Measurements from ENCODE around the gene CA5A. TPM values are rescaled to one million over a fixed set of nuclear protein-coding genes. Genes with fewer than 3 reads are reported as not detected.
A peak's percentile ranks its signal among the peaks of the same experiment; 100 is the strongest.
"Not testable (repeated sequence)": the region's sequence is repeated elsewhere in the genome, so short reads cannot be mapped to it uniquely, and the experiment has no call there.

Gene CA5A
- total RNA-seq, 1 experiment from 2014 or later: not detected

DNA sequence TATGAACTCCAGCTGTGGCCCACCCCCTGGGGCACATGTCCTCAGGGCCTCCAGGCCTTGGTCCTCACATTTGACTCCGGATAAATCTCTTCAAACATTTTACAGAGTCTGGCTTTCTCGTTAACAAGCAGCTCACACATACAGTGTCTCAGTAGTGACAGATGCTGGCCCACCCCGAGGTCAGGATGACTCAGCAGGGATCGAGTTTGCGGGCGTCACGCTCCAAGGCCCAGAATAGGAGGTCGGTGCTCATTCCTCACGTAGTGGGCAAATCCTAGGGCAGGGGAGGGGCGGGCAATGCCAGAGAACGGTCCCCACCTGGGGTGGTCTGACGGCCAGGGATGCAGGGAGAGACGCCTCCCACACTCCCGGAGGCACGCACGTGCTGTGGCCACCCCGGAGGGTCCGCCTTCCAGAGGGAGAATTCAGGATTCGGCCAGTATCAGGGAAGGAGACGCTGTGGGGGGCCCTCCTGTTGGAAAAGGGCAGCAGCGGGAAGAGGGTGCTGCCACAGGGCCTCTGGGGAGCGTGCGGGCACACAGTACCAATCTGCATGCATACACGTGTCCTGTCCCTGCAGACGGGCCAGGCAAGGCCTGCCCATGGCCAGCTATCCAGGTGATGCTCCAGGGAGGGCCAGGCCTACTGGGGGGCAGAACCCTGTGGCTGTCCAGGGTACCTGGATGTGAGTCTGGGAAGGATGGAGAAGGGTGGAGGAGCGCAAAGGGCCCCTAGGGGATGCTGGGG lies 75.6 kb downstream of the CA5A start:
- H3K4me3 Mint-ChIP-seq (ENCODE audit: low read depth, unreplicated experiment): peak overlapping the region; percentile 54
- BruUV-seq (replicated peaks): no TSS peak

DNA sequence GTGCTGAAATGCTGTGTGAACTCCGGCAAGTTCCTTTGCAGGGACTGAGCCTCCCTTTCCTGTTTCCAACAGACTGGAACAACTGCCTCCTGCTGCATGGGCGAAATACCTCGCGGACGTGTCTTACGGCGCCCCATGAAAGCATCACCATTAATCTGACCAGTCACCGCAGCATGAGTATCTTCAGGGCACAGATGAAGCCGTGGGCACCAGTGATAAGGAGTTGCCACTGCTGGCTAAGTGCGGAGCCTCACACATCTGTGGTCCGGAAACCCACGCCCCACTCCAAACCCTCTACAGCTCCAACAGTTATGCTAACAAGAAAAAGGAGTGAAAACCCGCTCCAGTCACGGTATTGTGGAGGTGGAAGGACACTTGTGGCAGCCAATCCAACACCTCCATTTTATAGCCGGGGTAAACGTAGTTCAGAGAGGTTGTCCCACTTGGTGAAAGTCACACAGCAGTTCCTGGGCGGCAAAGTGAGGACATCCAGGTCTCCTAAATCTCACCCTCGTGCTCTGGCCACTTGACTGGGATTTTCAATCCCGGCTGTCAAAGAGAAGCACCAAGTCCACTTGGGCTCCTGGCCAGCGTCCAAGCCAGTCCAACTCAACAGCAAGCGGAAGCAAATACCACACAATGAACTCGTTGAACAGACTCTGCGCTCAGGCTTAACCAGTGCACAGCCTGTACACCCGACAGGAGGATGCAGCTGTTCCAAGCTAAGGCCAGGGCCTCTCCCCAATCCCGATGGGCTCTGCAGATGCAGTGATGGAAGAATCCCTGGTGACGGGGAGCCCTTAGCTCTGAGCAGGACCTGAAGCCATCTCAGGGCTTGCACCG lies 78.0 kb downstream of the CA5A start:
- CTCF ChIA-PET; H3K9me3 Mint-ChIP-seq (ENCODE audit: low read depth, unreplicated experiment); intact Hi-C loops (cut with micrococcal nuclease; ENCODE audit: unreplicated experiment); BruUV-seq (replicated peaks); DNase-seq; H3K27me3 Mint-ChIP-seq (ENCODE audit: unreplicated experiment): not testable (repeated sequence)
- peaks cover 98% of the 10 kb centered on the region for H3K36me3 Mint-ChIP-seq (ENCODE audit: insufficient read depth, unreplicated experiment)
- peak overlapping the region; percentile 54 for H3K4me3 Mint-ChIP-seq (ENCODE audit: low read depth, unreplicated experiment)
- H3K4me1 Mint-ChIP-seq (ENCODE audit: low read depth, unreplicated experiment): peaks cover 82% of the 10 kb centered on the region
- H3K27ac Mint-ChIP-seq (ENCODE audit: unreplicated experiment): peak overlapping the region; percentile 89

More for the DNA sequence above, 75.6 kb downstream of the CA5A start:
- peaks cover 76% of the 10 kb centered on the region for H3K4me1 Mint-ChIP-seq (ENCODE audit: low read depth, unreplicated experiment)
- peak; percentile 63 for DNase-seq
- H3K36me3 Mint-ChIP-seq (ENCODE audit: insufficient read depth, unreplicated experiment): peaks cover 98% of the 10 kb centered on the region
- peak overlapping the region; percentile 76 for H3K27ac Mint-ChIP-seq (ENCODE audit: unreplicated experiment)
- no peaks in the 10 kb centered on the region for H3K27me3 Mint-ChIP-seq (ENCODE audit: unreplicated experiment)
- no peaks in the 10 kb centered on the region for H3K9me3 Mint-ChIP-seq (ENCODE audit: low read depth, unreplicated experiment)
- intact Hi-C loops (cut with micrococcal nuclease; ENCODE audit: unreplicated experiment): no loop called here
- TF ChIP-seq, protein P1, sequence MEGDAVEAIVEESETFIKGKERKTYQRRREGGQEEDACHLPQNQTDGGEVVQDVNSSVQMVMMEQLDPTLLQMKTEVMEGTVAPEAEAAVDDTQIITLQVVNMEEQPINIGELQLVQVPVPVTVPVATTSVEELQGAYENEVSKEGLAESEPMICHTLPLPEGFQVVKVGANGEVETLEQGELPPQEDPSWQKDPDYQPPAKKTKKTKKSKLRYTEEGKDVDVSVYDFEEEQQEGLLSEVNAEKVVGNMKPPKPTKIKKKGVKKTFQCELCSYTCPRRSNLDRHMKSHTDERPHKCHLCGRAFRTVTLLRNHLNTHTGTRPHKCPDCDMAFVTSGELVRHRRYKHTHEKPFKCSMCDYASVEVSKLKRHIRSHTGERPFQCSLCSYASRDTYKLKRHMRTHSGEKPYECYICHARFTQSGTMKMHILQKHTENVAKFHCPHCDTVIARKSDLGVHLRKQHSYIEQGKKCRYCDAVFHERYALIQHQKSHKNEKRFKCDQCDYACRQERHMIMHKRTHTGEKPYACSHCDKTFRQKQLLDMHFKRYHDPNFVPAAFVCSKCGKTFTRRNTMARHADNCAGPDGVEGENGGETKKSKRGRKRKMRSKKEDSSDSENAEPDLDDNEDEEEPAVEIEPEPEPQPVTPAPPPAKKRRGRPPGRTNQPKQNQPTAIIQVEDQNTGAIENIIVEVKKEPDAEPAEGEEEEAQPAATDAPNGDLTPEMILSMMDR (IDR thresholded peaks at IDR 0.05; ENCODE audit: unreplicated experiment): no peak
- CTCF ChIA-PET: interaction anchor here (0.7 kb wide), 3 partner anchors 51 to 537 kb away, joined by 3 to 6 read pairs (median 3); no protein-coding TSS in a partner anchor

DNA sequence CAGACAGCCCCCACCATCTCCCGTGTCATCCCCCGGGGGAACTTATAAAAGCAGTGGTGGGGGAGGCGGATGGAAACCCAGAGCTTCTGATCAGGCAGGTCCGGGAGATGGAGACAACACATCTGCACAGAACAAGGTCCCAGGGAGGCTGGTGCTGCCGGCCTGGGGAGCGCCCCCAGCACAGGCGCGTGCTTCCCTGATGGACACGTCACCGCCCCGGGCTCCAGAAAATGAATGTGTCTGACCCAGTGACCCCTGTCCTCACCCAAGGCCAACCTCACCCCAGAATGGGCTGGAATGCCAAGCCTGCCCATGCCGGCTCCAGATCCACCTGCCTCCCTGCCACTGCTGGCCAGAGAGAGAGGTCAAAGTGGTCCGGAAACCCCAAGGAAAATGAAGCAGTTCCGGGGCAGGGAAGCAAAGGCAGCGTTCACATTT lies 79.5 kb downstream of the CA5A start:
- BruUV-seq (replicated peaks): no TSS peak
- CTCF ChIA-PET: interaction anchor here (0.7 to 1.0 kb wide), 3 partner anchors 10 to 78 kb away, joined by 3 to 6 read pairs (median 5); no protein-coding TSS in a partner anchor
- H3K27ac Mint-ChIP-seq (ENCODE audit: unreplicated experiment): peak overlapping the region; percentile 89
- TF ChIP-seq, protein P1 (IDR thresholded peaks at IDR 0.05; ENCODE audit: unreplicated experiment): no peak
- intact Hi-C loops (cut with micrococcal nuclease; ENCODE audit: unreplicated experiment): no loop called here
- peak; percentile 63 for DNase-seq
- H3K36me3 Mint-ChIP-seq (ENCODE audit: insufficient read depth, unreplicated experiment): peaks cover 100% of the 10 kb centered on the region
- H3K27me3 Mint-ChIP-seq (ENCODE audit: unreplicated experiment): no peaks in the 10 kb centered on the region
- H3K9me3 Mint-ChIP-seq (ENCODE audit: low read depth, unreplicated experiment): no peaks in the 10 kb centered on the region
- H3K4me1 Mint-ChIP-seq (ENCODE audit: low read depth, unreplicated experiment): peaks cover 84% of the 10 kb centered on the region
- H3K4me3 Mint-ChIP-seq (ENCODE audit: low read depth, unreplicated experiment): peak overlapping the region; percentile 54

DNA sequence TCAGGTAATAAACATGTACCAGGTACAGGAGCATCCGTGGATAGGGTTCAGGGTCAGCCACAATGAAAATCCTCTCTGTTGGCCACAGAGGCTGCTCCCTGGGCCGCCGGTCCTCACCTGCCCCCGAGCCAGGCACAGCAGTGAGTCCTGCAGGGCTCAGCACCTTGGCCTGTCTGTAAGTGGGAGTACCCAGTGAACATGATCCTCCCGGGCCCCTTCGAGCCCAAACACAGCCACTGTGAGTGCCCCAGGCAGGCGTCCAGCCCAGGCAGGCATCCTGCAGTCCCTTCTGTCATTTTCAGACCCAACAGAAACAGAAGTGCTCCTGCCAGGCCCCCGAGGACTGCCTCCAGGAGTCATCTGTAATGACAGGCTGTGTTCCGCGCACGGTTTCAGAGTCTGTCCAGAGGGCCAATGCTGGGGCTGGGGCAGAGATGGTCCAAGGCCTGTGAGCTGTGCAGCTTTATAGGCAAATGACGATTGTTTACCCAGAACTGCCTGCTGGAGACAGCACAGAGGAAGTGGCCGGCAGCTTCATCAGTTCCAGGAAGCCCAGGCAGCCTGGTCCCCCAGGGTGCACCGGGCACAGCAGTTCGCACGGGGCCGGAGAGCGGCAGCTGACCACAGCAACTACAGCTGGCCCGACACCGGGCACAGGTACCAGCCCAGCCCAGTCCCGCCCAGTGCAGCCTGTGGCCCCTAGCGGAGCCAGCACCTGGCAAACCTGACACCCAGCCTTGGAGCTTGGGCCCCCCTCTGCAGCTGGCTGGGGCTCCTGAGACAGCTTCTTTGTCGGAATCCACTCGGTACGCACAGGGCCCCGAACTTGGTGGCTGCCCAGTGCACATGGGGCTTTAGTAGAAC lies 80.2 kb downstream of the CA5A start:
- Mint-ChIP-seq H3K36me3 (ENCODE audit: insufficient read depth, unreplicated experiment) (peaks cover 100% of the 10 kb centered on the region), H3K4me3 (ENCODE audit: low read depth, unreplicated experiment) (peak overlapping the region; percentile 54), H3K27ac (ENCODE audit: unreplicated experiment) (peak overlapping the region; percentile 89), H3K9me3 (ENCODE audit: low read depth, unreplicated experiment) (no peaks in the 10 kb centered on the region), H3K27me3 (ENCODE audit: unreplicated experiment) (no peaks in the 10 kb centered on the region), H3K4me1 (ENCODE audit: low read depth, unreplicated experiment) (peaks cover 81% of the 10 kb centered on the region)
- BruUV-seq (replicated peaks): no TSS peak
- CTCF ChIA-PET: interaction anchor here (0.7 to 1.0 kb wide), 3 partner anchors 11 to 77 kb away, joined by 3 to 6 read pairs (median 5); no protein-coding TSS in a partner anchor
- DNase-seq: peak; percentile 66
- TF ChIP-seq, protein P1 (IDR thresholded peaks at IDR 0.05; ENCODE audit: unreplicated experiment): no peak
- intact Hi-C loops (cut with micrococcal nuclease; ENCODE audit: unreplicated experiment): no loop called here
